Measurements from ENCODE around the gene LMCD1. TPM values are rescaled to one million over a fixed set of nuclear protein-coding genes. Genes with fewer than 3 reads are reported as not detected.

LMCD1 gene, protein sequence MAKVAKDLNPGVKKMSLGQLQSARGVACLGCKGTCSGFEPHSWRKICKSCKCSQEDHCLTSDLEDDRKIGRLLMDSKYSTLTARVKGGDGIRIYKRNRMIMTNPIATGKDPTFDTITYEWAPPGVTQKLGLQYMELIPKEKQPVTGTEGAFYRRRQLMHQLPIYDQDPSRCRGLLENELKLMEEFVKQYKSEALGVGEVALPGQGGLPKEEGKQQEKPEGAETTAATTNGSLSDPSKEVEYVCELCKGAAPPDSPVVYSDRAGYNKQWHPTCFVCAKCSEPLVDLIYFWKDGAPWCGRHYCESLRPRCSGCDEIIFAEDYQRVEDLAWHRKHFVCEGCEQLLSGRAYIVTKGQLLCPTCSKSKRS
- total RNA-seq (2022) (23.9 and 24.7 TPM in 2 replicates), Bru-seq, nascent RNA (percentile 72 among the genes with signal in this experiment), BruChase-seq, experiment 1, labeled RNA remaining after a 2-hour chase (percentile 61 among the genes with signal in this experiment), BruChase-seq, experiment 2, labeled RNA remaining after a 6-hour chase (percentile 55 among the genes with signal in this experiment)
- long read RNA-seq, full-length matches to known transcripts, result 22 of 29 reads
- long read RNA-seq, partial matches to known transcripts, result 2 of 29 reads
- long read RNA-seq, other reads (novel, unspliced or antisense), result 5 of 29 reads

DNA sequence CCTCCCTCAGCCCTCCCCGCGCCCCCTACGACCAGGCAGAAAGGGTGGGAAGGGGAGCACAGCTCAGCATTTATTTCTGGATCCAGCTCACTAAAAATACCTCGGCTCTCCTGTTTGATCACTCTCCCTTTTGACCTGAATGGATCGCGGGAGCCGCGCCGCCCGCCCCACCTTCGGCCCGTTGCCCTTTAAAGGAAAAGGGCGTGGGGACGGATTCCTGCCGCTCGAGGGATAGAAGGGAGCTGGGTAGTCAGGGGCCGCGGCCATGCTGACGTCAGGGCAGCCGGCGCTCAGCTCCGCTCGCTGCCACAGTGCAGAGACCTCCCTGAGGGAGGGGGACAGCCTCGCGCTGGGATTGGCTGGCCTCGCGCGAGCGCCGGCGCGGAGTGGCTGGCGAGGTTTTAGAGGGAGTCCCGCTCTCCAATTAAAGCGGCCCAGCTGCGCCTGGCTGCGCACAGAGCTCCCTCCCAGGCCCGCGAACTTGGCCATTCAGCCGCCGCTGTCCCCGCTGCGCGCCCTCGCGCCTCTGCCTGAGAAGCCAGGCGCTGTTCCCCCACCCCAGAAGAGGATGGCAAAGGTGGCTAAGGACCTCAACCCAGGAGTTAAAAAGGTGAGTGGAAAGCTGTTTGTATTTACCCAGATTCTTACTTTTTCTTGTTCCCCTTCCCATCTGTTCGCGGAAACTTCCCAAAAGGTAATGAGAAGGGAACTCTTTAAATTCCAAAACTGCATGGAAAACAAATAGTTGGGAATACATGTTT lies at the start of gene LMCD1:
LMCD1 (plus strand) TSS at position 453 of the 761 bp plus-strand sequence; CDS start at position 569, 116 bp downstream.
- H3K9me3 Mint-ChIP-seq (ENCODE audit: unreplicated experiment), result no peaks in the 10 kb centered on the region
- CTCF ChIA-PET, result interaction anchor here (0.6 to 2.1 kb wide), 13 partner anchors 9 to 904 kb away, joined by 3 to 26 read pairs (median 6); no protein-coding TSS in a partner anchor

DNA sequence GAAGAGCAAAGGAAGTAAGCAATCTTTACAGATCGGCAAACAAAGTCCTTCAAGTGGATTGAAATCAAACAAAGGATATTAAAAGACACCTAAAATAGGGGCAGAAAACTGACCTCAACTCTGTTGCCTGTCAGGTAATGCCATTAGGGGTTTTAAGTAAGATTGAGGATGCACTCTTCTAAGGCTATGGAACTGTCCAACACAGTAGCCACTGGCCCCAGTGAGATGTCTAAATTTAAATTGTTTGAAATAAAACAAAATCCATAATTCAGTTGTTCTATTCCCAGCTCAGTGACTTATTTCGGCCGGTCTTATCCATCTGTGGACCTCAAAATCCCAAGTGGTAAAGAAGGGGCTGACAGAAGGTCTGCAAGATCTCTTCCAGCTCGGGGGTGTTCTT lies 49.5 kb upstream of the LMCD1 start:
- TF ChIP-seq, protein P1, sequence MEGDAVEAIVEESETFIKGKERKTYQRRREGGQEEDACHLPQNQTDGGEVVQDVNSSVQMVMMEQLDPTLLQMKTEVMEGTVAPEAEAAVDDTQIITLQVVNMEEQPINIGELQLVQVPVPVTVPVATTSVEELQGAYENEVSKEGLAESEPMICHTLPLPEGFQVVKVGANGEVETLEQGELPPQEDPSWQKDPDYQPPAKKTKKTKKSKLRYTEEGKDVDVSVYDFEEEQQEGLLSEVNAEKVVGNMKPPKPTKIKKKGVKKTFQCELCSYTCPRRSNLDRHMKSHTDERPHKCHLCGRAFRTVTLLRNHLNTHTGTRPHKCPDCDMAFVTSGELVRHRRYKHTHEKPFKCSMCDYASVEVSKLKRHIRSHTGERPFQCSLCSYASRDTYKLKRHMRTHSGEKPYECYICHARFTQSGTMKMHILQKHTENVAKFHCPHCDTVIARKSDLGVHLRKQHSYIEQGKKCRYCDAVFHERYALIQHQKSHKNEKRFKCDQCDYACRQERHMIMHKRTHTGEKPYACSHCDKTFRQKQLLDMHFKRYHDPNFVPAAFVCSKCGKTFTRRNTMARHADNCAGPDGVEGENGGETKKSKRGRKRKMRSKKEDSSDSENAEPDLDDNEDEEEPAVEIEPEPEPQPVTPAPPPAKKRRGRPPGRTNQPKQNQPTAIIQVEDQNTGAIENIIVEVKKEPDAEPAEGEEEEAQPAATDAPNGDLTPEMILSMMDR (IDR thresholded peaks at IDR 0.05; ENCODE audit: insufficient read depth in 1 of 2, low read depth in 1 of 2, low read length in 1 of 2, severe bottlenecking in 1 of 2, unreplicated experiment in 1 of 2), result no peak
- Histone ChIP-seq H3K4me3 (ENCODE audit: low read depth, low read length) (no peak overlapping the region), H3K36me3 (ENCODE audit: control insufficient read depth, insufficient read depth, low read length) (no peaks in the 10 kb centered on the region), H3K4me1 (peaks cover 23% of the 10 kb centered on the region), H3K27me3 (replicated peaks; ENCODE audit: control insufficient read depth, insufficient read depth, low read length) (no peaks in the 10 kb centered on the region), H3K9me3 (no peaks in the 10 kb centered on the region)
- H3K27me3 Mint-ChIP-seq (ENCODE audit: insufficient read depth, unreplicated experiment), result no peaks in the 10 kb centered on the region
- CTCF ChIA-PET, result no interaction called here
- no peaks in the 10 kb centered on the region for H3K36me3 Mint-ChIP-seq (ENCODE audit: insufficient read depth, unreplicated experiment)
- H3K4me3 Mint-ChIP-seq (ENCODE audit: unreplicated experiment), result no peak overlapping the region
- POLR2A ChIA-PET, result no interaction called here
- H3K9me3 Mint-ChIP-seq (ENCODE audit: unreplicated experiment), result peaks cover 12% of the 10 kb centered on the region
- DNase-seq, result no peak
- peaks cover 29% of the 10 kb centered on the region for H3K4me1 Mint-ChIP-seq (ENCODE audit: low read depth, unreplicated experiment)
- BruUV-seq (replicated peaks), result no TSS peak
- no peak overlapping the region for H3K27ac Mint-ChIP-seq (ENCODE audit: unreplicated experiment)
- intact Hi-C loops (cut with micrococcal nuclease; ENCODE audit: unreplicated experiment), result no loop called here

More for the DNA sequence above, at the start of gene LMCD1:
- intact Hi-C loops (cut with micrococcal nuclease; ENCODE audit: unreplicated experiment), result loop anchor here (1.0 to 2.0 kb wide), 5 partner anchors 8 to 161 kb away; no protein-coding TSS in a partner anchor
- peak within 1 kb of the TSS; percentile 94 for H3K4me3 Mint-ChIP-seq (ENCODE audit: unreplicated experiment)
- H3K4me1 Mint-ChIP-seq (ENCODE audit: low read depth, unreplicated experiment), result peaks cover 52% of the 10 kb centered on the region
- DNase-seq, result peak; percentile 96 to 98
- Histone ChIP-seq H3K4me3 (ENCODE audit: low read depth, low read length) (peak within 1 kb of the TSS; percentile 59), H3K9me3 (no peaks in the 10 kb centered on the region), H3K36me3 (ENCODE audit: control insufficient read depth, insufficient read depth, low read length) (no peaks in the 10 kb centered on the region), H3K27me3 (replicated peaks; ENCODE audit: control insufficient read depth, insufficient read depth, low read length) (no peaks in the 10 kb centered on the region), H3K4me1 (peaks cover 67% of the 10 kb centered on the region)
- no peaks in the 10 kb centered on the region for H3K27me3 Mint-ChIP-seq (ENCODE audit: insufficient read depth, unreplicated experiment)
- POLR2A ChIA-PET, result interaction anchor here (0.6 to 1.7 kb wide), 18 partner anchors 10 to 611 kb away, joined by 3 to 20 read pairs (median 3); no protein-coding TSS in a partner anchor
- H3K27ac Mint-ChIP-seq (ENCODE audit: unreplicated experiment), result peak within 1 kb of the TSS; percentile 99
- no TSS peak for BruUV-seq (replicated peaks)
- peaks cover 18% of the 10 kb centered on the region for H3K36me3 Mint-ChIP-seq (ENCODE audit: insufficient read depth, unreplicated experiment)
- TF ChIP-seq, protein P1 (IDR thresholded peaks at IDR 0.05; ENCODE audit: insufficient read depth in 1 of 2, low read depth in 1 of 2, low read length in 1 of 2, severe bottlenecking in 1 of 2, unreplicated experiment in 1 of 2), result peak in 1 of 2 experiments; percentile 7

DNA sequence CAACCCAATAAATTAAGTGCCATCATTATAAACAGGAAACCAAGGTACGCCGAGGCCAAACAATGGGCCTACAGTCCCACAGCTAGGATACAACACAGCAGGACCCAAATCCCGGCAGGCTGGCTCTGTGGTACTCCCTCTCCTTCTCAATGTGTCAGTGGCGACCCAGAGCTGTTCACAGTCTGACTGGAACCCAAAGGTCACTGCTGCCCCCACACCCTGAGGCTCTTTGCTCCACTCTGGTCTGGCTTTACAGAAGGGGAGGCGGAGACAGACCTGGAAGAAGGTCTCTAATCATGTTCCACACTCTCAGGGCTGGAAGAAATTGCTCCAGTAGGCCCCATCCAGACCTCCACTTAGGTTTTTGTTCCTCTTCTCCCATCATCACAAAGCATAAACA lies 48.5 kb upstream of the LMCD1 start:
- Histone ChIP-seq H3K36me3 (ENCODE audit: control insufficient read depth, insufficient read depth, low read length) (no peaks in the 10 kb centered on the region), H3K4me3 (ENCODE audit: low read depth, low read length) (no peak overlapping the region), H3K27me3 (replicated peaks; ENCODE audit: control insufficient read depth, insufficient read depth, low read length) (no peaks in the 10 kb centered on the region), H3K9me3 (no peaks in the 10 kb centered on the region), H3K4me1 (peaks cover 24% of the 10 kb centered on the region)
- no peak overlapping the region for H3K4me3 Mint-ChIP-seq (ENCODE audit: unreplicated experiment)
- peaks cover 12% of the 10 kb centered on the region for H3K9me3 Mint-ChIP-seq (ENCODE audit: unreplicated experiment)
- intact Hi-C loops (cut with micrococcal nuclease; ENCODE audit: unreplicated experiment), result no loop called here
- TF ChIP-seq, protein P1 (IDR thresholded peaks at IDR 0.05; ENCODE audit: insufficient read depth in 1 of 2, low read depth in 1 of 2, low read length in 1 of 2, severe bottlenecking in 1 of 2, unreplicated experiment in 1 of 2), result no peak
- H3K36me3 Mint-ChIP-seq (ENCODE audit: insufficient read depth, unreplicated experiment), result no peaks in the 10 kb centered on the region
- no TSS peak for BruUV-seq (replicated peaks)
- POLR2A ChIA-PET, result interaction anchor here (0.5 to 1.0 kb wide), 2 partner anchors 48 to 211 kb away, joined by 3 read pairs; partner anchors contain the start of gene LMCD1
- no peak for DNase-seq
- H3K27ac Mint-ChIP-seq (ENCODE audit: unreplicated experiment), result peak overlapping the region; percentile 6
- no peaks in the 10 kb centered on the region for H3K27me3 Mint-ChIP-seq (ENCODE audit: insufficient read depth, unreplicated experiment)
- CTCF ChIA-PET, result no interaction called here
- peaks cover 29% of the 10 kb centered on the region for H3K4me1 Mint-ChIP-seq (ENCODE audit: low read depth, unreplicated experiment)
